Caco-2 (cell line): Measurements from ENCODE around the gene HDAC2. TPM values are rescaled to one million over a fixed set of nuclear protein-coding genes. Genes with fewer than 3 reads are reported as not detected.

ENCODE experiments used
- BruUV-seq: library from RNA; stranded (reverse); fragments of 400-500 nt; replicated peaks from 2 replicates; lab custom pipeline; 2021; lab: Mats Ljungman, UMichigan
- CTCF ChIA-PET: fragments of 300-600 bp; sonication (Branson Sonifier 250); formaldehyde crosslinking; loops from one replicate; lab custom pipeline; 2022; ENCODE audit warnings: antibody characterized with exemption; lab: Charles Lee
- POLR2A ChIA-PET: fragments of 300-600 bp; sonication (Branson Sonifier 250); formaldehyde crosslinking; loops from one replicate; lab custom pipeline; 2022; ENCODE audit warnings: antibody characterized with exemption; lab: Charles Lee
- DNase-seq, 2 experiments: peaks; one replicate each; pipeline versions ENCODE4 v3.0.0 to v3.0.0-alpha.2; 2020 to 2022
- H3K27me3 ChIP-seq: replicated peaks from 2 replicates; pipeline ENCODE4 v1.6.0; 2011; ENCODE audit warnings: low read length; ENCODE audit not compliant: control insufficient read depth, insufficient read depth
- H3K36me3 ChIP-seq: 2 replicates; pipeline ENCODE4 v1.5.1; 2011; ENCODE audit warnings: low read length; ENCODE audit not compliant: control insufficient read depth, insufficient read depth
- H3K4me1 ChIP-seq: fragments of 250-450 bp; sonication (Bioruptor Pico); 2 replicates; pipeline ENCODE4 v1.5.1; 2020; ENCODE audit warnings: mild to moderate bottlenecking
- H3K4me3 ChIP-seq: 2 replicates; pipeline ENCODE4 v1.5.1; 2011; ENCODE audit warnings: low read depth, mild to moderate bottlenecking, control low read depth, low read length
- H3K9me3 ChIP-seq: fragments of 250-450 bp; sonication (Bioruptor Pico); 2 replicates; pipeline ENCODE4 v1.5.1; 2020; ENCODE audit warnings: mild to moderate bottlenecking, moderate library complexity
- H3K27ac Mint-ChIP-seq: one replicate; pipeline ENCODE4 v1.8.0; 2022; ENCODE audit warnings: mixed read lengths; ENCODE audit not compliant: unreplicated experiment
- H3K27me3 Mint-ChIP-seq: one replicate; pipeline ENCODE4 v1.8.0; 2022; ENCODE audit warnings: mixed read lengths; ENCODE audit not compliant: insufficient read depth, unreplicated experiment
- H3K36me3 Mint-ChIP-seq: one replicate; pipeline ENCODE4 v1.8.0; 2022; ENCODE audit warnings: mild to moderate bottlenecking, mixed read lengths; ENCODE audit not compliant: insufficient read depth, unreplicated experiment
- H3K4me1 Mint-ChIP-seq: one replicate; pipeline ENCODE4 v1.8.0; 2022; ENCODE audit warnings: low read depth, mixed read lengths; ENCODE audit not compliant: unreplicated experiment
- H3K4me3 Mint-ChIP-seq: one replicate; pipeline ENCODE4 v1.8.0; 2022; ENCODE audit warnings: mild to moderate bottlenecking, moderate library complexity, mixed read lengths; ENCODE audit not compliant: unreplicated experiment
- H3K9me3 Mint-ChIP-seq: one replicate; pipeline ENCODE4 v1.8.0; 2022; ENCODE audit warnings: mixed read lengths; ENCODE audit not compliant: unreplicated experiment
- CTCF ChIP-seq, 2 experiments: fragments of 200-600 bp in 1 of 2; IDR thresholded peaks; 1 replicate in 1 of 2; 2 replicates in 1 of 2; pipeline versions ENCODE4 v1.5.1 to v1.8.0; 2011 to 2022; ENCODE audit warnings: antibody characterized with exemption in 1 of 2, control low read depth in 1 of 2, inconsistent platforms in 1 of 2, low read depth in 1 of 2, low read length in 1 of 2, mild to moderate bottlenecking in 1 of 2, moderate library complexity in 1 of 2; ENCODE audit not compliant: insufficient read depth in 1 of 2, severe bottlenecking in 1 of 2, unreplicated experiment in 1 of 2
- intact Hi-C: fragments of 100-400 bp; cut with micrococcal nuclease; formaldehyde crosslinking; loops from one replicate; pipeline ENCODE4 v1.10.0; 2022; ENCODE audit not compliant: unreplicated experiment
- total RNA-seq: library from RNA; stranded (reverse); gene quantifications from 2 replicates; pipeline ENCODE4 v1.2.3, GENCODE V29; 2022

Gene HDAC2
- total RNA-seq, 1 experiment from 2014 or later = 201 TPM

GRCh38 chr6:113924312-113924723, 46.6 kb downstream of the HDAC2 start:
- Mint-ChIP-seq H3K27me3 (no peaks in the 10 kb centered on the region), H3K27ac (no peak overlapping the region), H3K4me3 (no peak overlapping the region), H3K9me3 (peaks cover 4% of the 10 kb centered on the region), H3K36me3 (no peaks in the 10 kb centered on the region), H3K4me1 (no peaks in the 10 kb centered on the region)
- H3K36me3 ChIP-seq = no peaks in the 10 kb centered on the region
- intact Hi-C loops = no loop called here
- no peak overlapping the region for H3K4me3 ChIP-seq
- no TSS peak for BruUV-seq
- POLR2A ChIA-PET = no interaction called here
- no peaks in the 10 kb centered on the region for H3K4me1 ChIP-seq
- no peaks in the 10 kb centered on the region for H3K27me3 ChIP-seq
- H3K9me3 ChIP-seq = no peaks in the 10 kb centered on the region
- CTCF ChIA-PET = no interaction called here
- no peak for DNase-seq
- TF ChIP-seq CTCF (IDR thresholded peaks at IDR 0.05; ENCODE audit: insufficient read depth in 1 of 2, low read depth in 1 of 2, low read length in 1 of 2, severe bottlenecking in 1 of 2, unreplicated experiment in 1 of 2) = no peak

- H3K9me3 Mint-ChIP-seq = no peaks in the 10 kb centered on the region
Measured at GRCh38 chr6:113923526-113923925, 47.4 kb downstream of the HDAC2 start.

GRCh38 chr6:113921299-113921904, 49.5 kb downstream of the HDAC2 start:
- Histone ChIP-seq H3K4me3 (no peak overlapping the region), H3K36me3 (no peaks in the 10 kb centered on the region), H3K9me3 (no peaks in the 10 kb centered on the region), H3K4me1 (no peaks in the 10 kb centered on the region), H3K27me3 (no peaks in the 10 kb centered on the region)
- no peak for DNase-seq
- CTCF ChIA-PET = no interaction called here
- H3K4me3 Mint-ChIP-seq = no peak overlapping the region
- intact Hi-C loops = no loop called here
- H3K9me3 Mint-ChIP-seq = no peaks in the 10 kb centered on the region
- TF ChIP-seq CTCF (IDR thresholded peaks at IDR 0.05; ENCODE audit: insufficient read depth in 1 of 2, low read depth in 1 of 2, low read length in 1 of 2, severe bottlenecking in 1 of 2, unreplicated experiment in 1 of 2) = no peak
- POLR2A ChIA-PET = no interaction called here
- H3K27ac Mint-ChIP-seq = no peak overlapping the region
- no peaks in the 10 kb centered on the region for H3K27me3 Mint-ChIP-seq
- H3K4me1 Mint-ChIP-seq = no peaks in the 10 kb centered on the region
- H3K36me3 Mint-ChIP-seq = no peaks in the 10 kb centered on the region
- no TSS peak for BruUV-seq

More at GRCh38 chr6:113923526-113923925, 47.4 kb downstream of the HDAC2 start:
- Histone ChIP-seq H3K27me3 (no peaks in the 10 kb centered on the region), H3K36me3 (no peaks in the 10 kb centered on the region), H3K9me3 (no peaks in the 10 kb centered on the region), H3K4me1 (no peaks in the 10 kb centered on the region), H3K4me3 (no peak overlapping the region)
- Mint-ChIP-seq H3K36me3 (no peaks in the 10 kb centered on the region), H3K4me3 (no peak overlapping the region), H3K4me1 (no peaks in the 10 kb centered on the region), H3K27ac (no peak overlapping the region), H3K27me3 (no peaks in the 10 kb centered on the region)
- intact Hi-C loops = no loop called here
- DNase-seq = no peak
- ChIA-PET POLR2A (no interaction called here), CTCF (no interaction called here)
- TF ChIP-seq CTCF (IDR thresholded peaks at IDR 0.05; ENCODE audit: insufficient read depth in 1 of 2, low read depth in 1 of 2, low read length in 1 of 2, severe bottlenecking in 1 of 2, unreplicated experiment in 1 of 2) = no peak
- no TSS peak for BruUV-seq
